ENCODE measurements around the gene UBE2L3. TPM values are rescaled to one million over a fixed set of nuclear protein-coding genes. Genes with fewer than 3 reads are reported as not detected.

UBE2L3 gene
- total and polyA plus RNA-seq, 2 of the 13 experiments (the other 11 are each of a cell fraction or from before 2014, with no cell fraction given), result 30.2 to 58.1 TPM

DNA sequence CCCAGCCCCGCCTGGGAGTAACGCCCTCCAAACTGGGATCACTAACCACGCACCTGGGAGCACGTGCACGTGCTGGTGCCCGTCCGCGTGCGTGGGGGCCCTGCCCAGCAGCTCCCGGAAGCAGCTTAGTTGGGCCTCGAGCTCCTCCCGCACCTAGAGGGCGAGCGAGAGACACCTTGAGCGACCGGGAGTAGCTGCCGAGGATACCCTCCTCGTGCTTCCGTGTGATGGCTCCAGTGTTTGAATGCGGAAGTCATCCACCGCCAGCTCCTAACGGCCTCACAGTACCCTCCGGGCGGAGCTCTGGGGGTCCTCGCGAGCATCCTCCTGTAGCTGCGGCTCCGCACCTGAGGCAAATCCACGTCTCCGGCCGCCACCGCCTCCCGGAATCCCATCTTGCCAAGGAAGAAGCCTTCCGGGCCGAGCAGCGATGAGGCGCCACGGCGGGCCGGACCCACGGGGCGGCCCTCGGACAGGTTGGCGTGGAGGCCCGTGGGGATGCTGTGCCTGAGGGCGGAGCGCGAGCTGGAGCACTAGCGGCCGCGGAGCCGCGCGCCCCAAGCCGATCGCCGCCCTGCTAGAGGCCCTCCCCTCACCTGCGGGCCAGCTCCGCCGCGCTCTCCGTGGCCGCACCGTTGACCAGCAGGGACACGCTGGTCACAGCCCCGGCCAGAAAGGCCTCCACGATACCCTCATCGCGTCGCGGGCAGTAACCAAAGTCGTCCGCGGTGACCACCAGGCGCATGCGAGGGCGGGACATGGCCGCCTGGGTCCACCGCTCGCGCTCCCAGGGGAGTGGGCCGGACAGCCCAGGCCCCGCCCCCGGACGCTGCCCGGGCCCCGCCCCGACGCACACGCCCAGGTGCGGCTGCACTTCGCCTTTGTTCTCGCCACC lies 62.0 kb downstream of the UBE2L3 start, which contains the start of gene YDJC (continued):
- TF ChIP-seq, protein P1, sequence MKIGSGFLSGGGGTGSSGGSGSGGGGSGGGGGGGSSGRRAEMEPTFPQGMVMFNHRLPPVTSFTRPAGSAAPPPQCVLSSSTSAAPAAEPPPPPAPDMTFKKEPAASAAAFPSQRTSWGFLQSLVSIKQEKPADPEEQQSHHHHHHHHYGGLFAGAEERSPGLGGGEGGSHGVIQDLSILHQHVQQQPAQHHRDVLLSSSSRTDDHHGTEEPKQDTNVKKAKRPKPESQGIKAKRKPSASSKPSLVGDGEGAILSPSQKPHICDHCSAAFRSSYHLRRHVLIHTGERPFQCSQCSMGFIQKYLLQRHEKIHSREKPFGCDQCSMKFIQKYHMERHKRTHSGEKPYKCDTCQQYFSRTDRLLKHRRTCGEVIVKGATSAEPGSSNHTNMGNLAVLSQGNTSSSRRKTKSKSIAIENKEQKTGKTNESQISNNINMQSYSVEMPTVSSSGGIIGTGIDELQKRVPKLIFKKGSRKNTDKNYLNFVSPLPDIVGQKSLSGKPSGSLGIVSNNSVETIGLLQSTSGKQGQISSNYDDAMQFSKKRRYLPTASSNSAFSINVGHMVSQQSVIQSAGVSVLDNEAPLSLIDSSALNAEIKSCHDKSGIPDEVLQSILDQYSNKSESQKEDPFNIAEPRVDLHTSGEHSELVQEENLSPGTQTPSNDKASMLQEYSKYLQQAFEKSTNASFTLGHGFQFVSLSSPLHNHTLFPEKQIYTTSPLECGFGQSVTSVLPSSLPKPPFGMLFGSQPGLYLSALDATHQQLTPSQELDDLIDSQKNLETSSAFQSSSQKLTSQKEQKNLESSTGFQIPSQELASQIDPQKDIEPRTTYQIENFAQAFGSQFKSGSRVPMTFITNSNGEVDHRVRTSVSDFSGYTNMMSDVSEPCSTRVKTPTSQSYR (CRISPR knock-in tag; IDR thresholded peaks at IDR 0.05; ENCODE audit: borderline replicate concordance), result peak; percentile 33; the same call in 1 of the 2 replicates
- peak; percentile 45; the same call in 1 of the 2 replicates for TF ChIP-seq ZIK1 (CRISPR knock-in tag; IDR thresholded peaks at IDR 0.05; ENCODE audit: borderline replicate concordance, low read depth)
- no peak for TF ChIP-seq TBL1XR1 (IDR thresholded peaks at IDR 0.05; ENCODE audit: borderline replicate concordance, low read length, partially characterized antibody)
- TF ChIP-seq ISL2 (CRISPR knock-in tag; IDR thresholded peaks at IDR 0.05), result peak; percentile 85
- no peak for TF ChIP-seq NONO (IDR thresholded peaks at IDR 0.05)
- TF ChIP-seq NONO (CRISPR knock-in tag; conservative IDR thresholded peaks at IDR 0.05), result peak; percentile 17
- peak; percentile 74 for TF ChIP-seq ZNF547 (CRISPR knock-in tag; IDR thresholded peaks at IDR 0.05)
- TF ChIP-seq TEAD3 (CRISPR knock-in tag; optimal IDR thresholded peaks at IDR 0.05; ENCODE audit: borderline replicate concordance), result peak; percentile 88
- TF ChIP-seq SOX13 (IDR thresholded peaks at IDR 0.05), result no peak
- peak in 1 of 2 experiments; percentile 64; a peak in 2 of 4 replicates for TF ChIP-seq SOX13 (CRISPR knock-in tag; conservative IDR thresholded peaks at IDR 0.05 in 1 of 2, IDR thresholded peaks at IDR 0.05 in 1 of 2)
- no peak for TF ChIP-seq TAF15 (IDR thresholded peaks at IDR 0.05; ENCODE audit: low read depth, low read length, poor library complexity, severe bottlenecking)
- TF ChIP-seq ZNF747 (CRISPR knock-in tag; IDR thresholded peaks at IDR 0.05; ENCODE audit: borderline replicate concordance), result peak; percentile 16; the same call in 1 of the 2 replicates
- TF ChIP-seq, protein P2, sequence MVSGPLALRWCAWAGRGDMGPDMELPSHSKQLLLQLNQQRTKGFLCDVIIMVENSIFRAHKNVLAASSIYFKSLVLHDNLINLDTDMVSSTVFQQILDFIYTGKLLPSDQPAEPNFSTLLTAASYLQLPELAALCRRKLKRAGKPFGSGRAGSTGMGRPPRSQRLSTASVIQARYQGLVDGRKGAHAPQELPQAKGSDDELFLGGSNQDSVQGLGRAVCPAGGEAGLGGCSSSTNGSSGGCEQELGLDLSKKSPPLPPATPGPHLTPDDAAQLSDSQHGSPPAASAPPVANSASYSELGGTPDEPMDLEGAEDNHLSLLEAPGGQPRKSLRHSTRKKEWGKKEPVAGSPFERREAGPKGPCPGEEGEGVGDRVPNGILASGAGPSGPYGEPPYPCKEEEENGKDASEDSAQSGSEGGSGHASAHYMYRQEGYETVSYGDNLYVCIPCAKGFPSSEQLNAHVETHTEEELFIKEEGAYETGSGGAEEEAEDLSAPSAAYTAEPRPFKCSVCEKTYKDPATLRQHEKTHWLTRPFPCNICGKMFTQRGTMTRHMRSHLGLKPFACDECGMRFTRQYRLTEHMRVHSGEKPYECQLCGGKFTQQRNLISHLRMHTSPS (CRISPR knock-in tag; IDR thresholded peaks at IDR 0.05; ENCODE audit: low read depth), result peak; percentile 82
- TF ChIP-seq ZNF264 (CRISPR knock-in tag; IDR thresholded peaks at IDR 0.05), result peak; percentile 88; the same call in 1 of the 2 replicates
- TF ChIP-seq SAP130 (CRISPR knock-in tag; IDR thresholded peaks at IDR 0.05; ENCODE audit: low read depth), result peak; percentile 93
- peak; percentile 92; the same call in 1 of the 2 replicates for TF ChIP-seq ZNF776 (CRISPR knock-in tag; IDR thresholded peaks at IDR 0.05)
- TF ChIP-seq DMAP1 (CRISPR knock-in tag; IDR thresholded peaks at IDR 0.05), result peak; percentile 99
- TF ChIP-seq EEA1 (CRISPR knock-in tag; IDR thresholded peaks at IDR 0.05; ENCODE audit: borderline replicate concordance), result peak; percentile 56; the same call in 1 of the 2 replicates
- peak; percentile 65; the same call in 1 of the 2 replicates for TF ChIP-seq ZNF333 (CRISPR knock-in tag; IDR thresholded peaks at IDR 0.05; ENCODE audit: borderline replicate concordance)
- peak; percentile 88 for TF ChIP-seq ZNF331 (CRISPR knock-in tag; IDR thresholded peaks at IDR 0.05)
- peak; percentile 94 for TF ChIP-seq ETV5 (CRISPR knock-in tag; IDR thresholded peaks at IDR 0.05; ENCODE audit: borderline replicate concordance)
- 0 out of 2 replicates have a peak, but pooled peaks have one; percentile 53 for TF ChIP-seq ZNF180 (CRISPR knock-in tag; IDR thresholded peaks at IDR 0.05; ENCODE audit: borderline replicate concordance, low read depth)
- no peak for TF ChIP-seq FOXK2 (IDR thresholded peaks at IDR 0.05)
- TF ChIP-seq ZNF678 (CRISPR knock-in tag; IDR thresholded peaks at IDR 0.05), result peak; percentile 85; the same call in 1 of the 2 replicates
- TF ChIP-seq, protein P3, sequence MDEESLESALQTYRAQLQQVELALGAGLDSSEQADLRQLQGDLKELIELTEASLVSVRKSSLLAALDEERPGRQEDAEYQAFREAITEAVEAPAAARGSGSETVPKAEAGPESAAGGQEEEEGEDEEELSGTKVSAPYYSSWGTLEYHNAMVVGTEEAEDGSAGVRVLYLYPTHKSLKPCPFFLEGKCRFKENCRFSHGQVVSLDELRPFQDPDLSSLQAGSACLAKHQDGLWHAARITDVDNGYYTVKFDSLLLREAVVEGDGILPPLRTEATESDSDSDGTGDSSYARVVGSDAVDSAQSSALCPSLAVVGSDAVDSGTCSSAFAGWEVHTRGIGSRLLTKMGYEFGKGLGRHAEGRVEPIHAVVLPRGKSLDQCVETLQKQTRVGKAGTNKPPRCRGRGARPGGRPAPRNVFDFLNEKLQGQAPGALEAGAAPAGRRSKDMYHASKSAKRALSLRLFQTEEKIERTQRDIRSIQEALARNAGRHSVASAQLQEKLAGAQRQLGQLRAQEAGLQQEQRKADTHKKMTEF (CRISPR knock-in tag; IDR thresholded peaks at IDR 0.05), result peak; percentile 90
